Testis (tissue), 3 donors: ENCODE results near the gene IL20RA. TPM values are rescaled to one million over a fixed set of nuclear protein-coding genes. Genes with fewer than 3 reads are reported as not detected.

Experiments
- DNase-seq: peaks from one replicate; pipeline ENCODE4 v3.0.0-alpha.2; 2019
- H3K27ac ChIP-seq, 2 donors: fragments of 200-600 bp; sonication (generic); one replicate each; pipeline ENCODE4 v1.5.1; 2019
- H3K27me3 ChIP-seq: fragments of 200-600 bp; sonication (generic); one replicate; pipeline ENCODE4 v1.5.1; 2019
- H3K36me3 ChIP-seq: fragments of 200-600 bp; sonication (generic); one replicate; pipeline ENCODE4 v1.5.1; 2017; ENCODE audit warnings: low read depth; ENCODE audit errors: missing control alignments
- H3K4me1 ChIP-seq: fragments of 200-600 bp; sonication (generic); one replicate; pipeline ENCODE4 v1.5.1; 2019
- H3K4me3 ChIP-seq, 2 donors: fragments of 200-600 bp; sonication (generic); one replicate each; pipeline ENCODE4 v1.5.1; 2017 to 2019
- H3K9me3 ChIP-seq: fragments of 200-600 bp; sonication (generic); one replicate; pipeline ENCODE4 v1.5.1; 2017
- POLR2A ChIP-seq: fragments of 450-650 bp; IDR thresholded peaks from one replicate; pipeline ENCODE4 v1.6.1; 2017; ENCODE audit warnings: antibody characterized with exemption, mild to moderate bottlenecking, moderate library complexity
- WGBS, 2 donors: methylation state at CpG; one replicate each; pipeline ENCODE4 v1.1.5; 2018; 5-methylcytosine and 5-hydroxymethylcytosine counted together
- intact Hi-C: fragments of 100-400 bp; cut with DNase I; formaldehyde crosslinking; loops from one replicate; pipeline ENCODE4 v1.15.1; 2023; ENCODE audit warnings: low total_unique reads
- polyA plus RNA-seq: library from polyadenylated mRNA; stranded (reverse); fragments of 350-450 nt; fragmentation: Illumina TruSeq; extraction: RNeasy Lipid Tissue Mini Kit (QIAGEN cat#74804); gene quantifications from one replicate; pipeline ENCODE4 v1.2.3, GENCODE V29; 2014; ENCODE audit warnings: low read depth, low replicate concordance; ENCODE audit not compliant: insufficient read depth
- total RNA-seq, 2 donors: library from RNA; depleted of rRNA; stranded (reverse); fragments of >200 nt; gene quantifications; one replicate each; pipeline ENCODE4 v1.2.3, GENCODE V29; 2016
- TF ChIP-seq, protein P1 (sequence below), 3 experiments: fragments of 450-650 bp in 2 of 3; fragments of 200-600 bp in 1 of 3; sonication (generic) in 1 of 3; IDR thresholded peaks; one replicate each; pipeline ENCODE4 v1.5.1; 2016 to 2019; ENCODE audit warnings: antibody characterized with exemption in 3 of 3, mild to moderate bottlenecking in 2 of 3, moderate library complexity in 1 of 3

IL20RA gene
- total and polyA plus RNA-seq, 3 donors from 2014 or later = 8.4 to 16.6 (median 16.1) TPM

DNA sequence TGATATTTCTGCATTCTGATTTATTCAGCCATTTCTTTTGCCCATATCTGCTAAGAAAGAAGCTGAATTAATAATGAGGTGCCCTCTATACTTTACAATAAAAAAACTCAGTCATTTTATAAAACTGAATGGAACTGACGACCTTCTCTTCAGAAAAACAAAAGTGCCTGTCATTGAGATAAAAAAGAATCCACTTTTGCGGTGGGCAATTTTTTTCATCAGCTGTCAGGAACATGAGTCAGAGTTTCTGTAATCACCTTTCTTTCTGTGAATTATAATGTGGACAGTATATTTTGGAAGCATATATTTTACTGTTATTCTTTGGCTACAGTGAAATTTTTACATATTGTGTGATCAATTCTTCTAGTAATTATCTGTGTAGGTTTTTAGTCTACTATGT lies 33.4 kb downstream of the IL20RA start:
- WGBS, 2 donors = 71 to 88% methylated on average over 2 of the region's 2 CpGs
- no peaks in the 10 kb centered on the region for H3K4me1 ChIP-seq
- H3K36me3 ChIP-seq = no peaks in the 10 kb centered on the region
- H3K27me3 ChIP-seq = no peaks in the 10 kb centered on the region
- no peak for TF ChIP-seq POLR2A
- TF ChIP-seq, protein P1, sequence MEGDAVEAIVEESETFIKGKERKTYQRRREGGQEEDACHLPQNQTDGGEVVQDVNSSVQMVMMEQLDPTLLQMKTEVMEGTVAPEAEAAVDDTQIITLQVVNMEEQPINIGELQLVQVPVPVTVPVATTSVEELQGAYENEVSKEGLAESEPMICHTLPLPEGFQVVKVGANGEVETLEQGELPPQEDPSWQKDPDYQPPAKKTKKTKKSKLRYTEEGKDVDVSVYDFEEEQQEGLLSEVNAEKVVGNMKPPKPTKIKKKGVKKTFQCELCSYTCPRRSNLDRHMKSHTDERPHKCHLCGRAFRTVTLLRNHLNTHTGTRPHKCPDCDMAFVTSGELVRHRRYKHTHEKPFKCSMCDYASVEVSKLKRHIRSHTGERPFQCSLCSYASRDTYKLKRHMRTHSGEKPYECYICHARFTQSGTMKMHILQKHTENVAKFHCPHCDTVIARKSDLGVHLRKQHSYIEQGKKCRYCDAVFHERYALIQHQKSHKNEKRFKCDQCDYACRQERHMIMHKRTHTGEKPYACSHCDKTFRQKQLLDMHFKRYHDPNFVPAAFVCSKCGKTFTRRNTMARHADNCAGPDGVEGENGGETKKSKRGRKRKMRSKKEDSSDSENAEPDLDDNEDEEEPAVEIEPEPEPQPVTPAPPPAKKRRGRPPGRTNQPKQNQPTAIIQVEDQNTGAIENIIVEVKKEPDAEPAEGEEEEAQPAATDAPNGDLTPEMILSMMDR (IDR thresholded peaks at IDR 0.05) = no peak
- H3K4me3 ChIP-seq = no peak overlapping the region
- H3K9me3 ChIP-seq = no peaks in the 10 kb centered on the region
- H3K27ac ChIP-seq = no peak overlapping the region
- intact Hi-C loops = no loop called here
- no peak for DNase-seq

- WGBS, 2 donors = 94 to 97% methylated on average over 4 of the region's 4 CpGs
- Histone ChIP-seq H3K36me3 (no peaks in the 10 kb centered on the region), H3K27me3 (no peaks in the 10 kb centered on the region), H3K9me3 (no peaks in the 10 kb centered on the region), H3K27ac (no peak overlapping the region), H3K4me1 (no peaks in the 10 kb centered on the region), H3K4me3 (no peak overlapping the region)
- TF ChIP-seq, protein P1 (IDR thresholded peaks at IDR 0.05) = no peak
- TF ChIP-seq POLR2A = no peak
- DNase-seq = no peak
- intact Hi-C loops = no loop called here
Observed at GRCh38 chr6:137010128-137010718, 34.5 kb downstream of the IL20RA start.

DNA sequence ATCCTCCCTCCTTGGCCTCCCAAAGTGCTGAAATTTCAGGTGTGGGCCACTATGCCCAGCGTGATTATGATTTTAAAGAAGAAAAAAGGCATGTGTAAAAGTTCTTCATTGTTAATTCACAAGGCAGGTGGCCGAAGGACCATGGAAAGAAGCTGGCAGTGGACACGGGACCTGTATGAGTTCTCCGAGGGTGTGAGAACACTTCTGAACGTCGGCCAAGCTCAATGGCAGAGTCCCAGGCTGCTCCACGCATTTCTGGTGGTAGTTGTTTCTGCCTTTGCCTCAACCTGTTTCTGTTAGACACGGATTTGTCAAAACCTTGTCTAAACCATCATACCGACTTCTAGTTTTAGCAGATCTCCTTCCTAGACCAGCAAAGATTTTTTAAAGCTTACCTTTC lies 36.6 kb downstream of the IL20RA start:
- TF ChIP-seq, protein P1 (IDR thresholded peaks at IDR 0.05) = no peak
- no peak for TF ChIP-seq POLR2A
- WGBS, 2 donors = 91 to 94% methylated on average over 9 of the region's 9 CpGs
- no peak for DNase-seq
- Histone ChIP-seq H3K9me3 (no peaks in the 10 kb centered on the region), H3K27ac (no peak overlapping the region), H3K36me3 (no peaks in the 10 kb centered on the region), H3K4me1 (no peaks in the 10 kb centered on the region), H3K27me3 (no peaks in the 10 kb centered on the region), H3K4me3 (no peak overlapping the region)
- intact Hi-C loops = no loop called here

- 88 to 94% methylated on average over 9 of the region's 9 CpGs for WGBS, 2 donors
- Histone ChIP-seq H3K36me3 (no peaks in the 10 kb centered on the region), H3K4me3 (no peak overlapping the region), H3K27ac (no peak overlapping the region), H3K4me1 (no peaks in the 10 kb centered on the region), H3K27me3 (no peaks in the 10 kb centered on the region), H3K9me3 (no peaks in the 10 kb centered on the region)
- intact Hi-C loops = no loop called here
- DNase-seq = no peak
- TF ChIP-seq, protein P1 (IDR thresholded peaks at IDR 0.05) = no peak
- TF ChIP-seq POLR2A = no peak
Observed at GRCh38 chr6:137006056-137006455, 38.7 kb downstream of the IL20RA start.

GRCh38 chr6:137005073-137005472 lies 39.7 kb downstream of the IL20RA start:
- H3K36me3 ChIP-seq = no peaks in the 10 kb centered on the region
- intact Hi-C loops = no loop called here
- H3K4me1 ChIP-seq = no peaks in the 10 kb centered on the region
- no peak overlapping the region for H3K27ac ChIP-seq
- H3K27me3 ChIP-seq = no peaks in the 10 kb centered on the region
- TF ChIP-seq, protein P1 (IDR thresholded peaks at IDR 0.05) = no peak
- TF ChIP-seq POLR2A = no peak
- WGBS, 2 donors = 90 to 92% methylated on average over 6 of the region's 6 CpGs
- DNase-seq = no peak
- H3K4me3 ChIP-seq = no peak overlapping the region
- no peaks in the 10 kb centered on the region for H3K9me3 ChIP-seq
